GM10266 (cell line): ENCODE measurements around the gene SHC3.

Experiments used
- DNase-seq: peaks from one replicate; pipeline ENCODE4 v3.0.0; 2012; ENCODE audit errors: extremely low spot score
- TF ChIP-seq, protein P1 (sequence below): IDR thresholded peaks from 2 replicates; pipeline ENCODE4 v1.5.1; 2012; ENCODE audit warnings: mild to moderate bottlenecking, low read depth; ENCODE audit not compliant: control insufficient read depth, insufficient read depth; ENCODE audit errors: missing control alignments

SHC3 gene

DNA sequence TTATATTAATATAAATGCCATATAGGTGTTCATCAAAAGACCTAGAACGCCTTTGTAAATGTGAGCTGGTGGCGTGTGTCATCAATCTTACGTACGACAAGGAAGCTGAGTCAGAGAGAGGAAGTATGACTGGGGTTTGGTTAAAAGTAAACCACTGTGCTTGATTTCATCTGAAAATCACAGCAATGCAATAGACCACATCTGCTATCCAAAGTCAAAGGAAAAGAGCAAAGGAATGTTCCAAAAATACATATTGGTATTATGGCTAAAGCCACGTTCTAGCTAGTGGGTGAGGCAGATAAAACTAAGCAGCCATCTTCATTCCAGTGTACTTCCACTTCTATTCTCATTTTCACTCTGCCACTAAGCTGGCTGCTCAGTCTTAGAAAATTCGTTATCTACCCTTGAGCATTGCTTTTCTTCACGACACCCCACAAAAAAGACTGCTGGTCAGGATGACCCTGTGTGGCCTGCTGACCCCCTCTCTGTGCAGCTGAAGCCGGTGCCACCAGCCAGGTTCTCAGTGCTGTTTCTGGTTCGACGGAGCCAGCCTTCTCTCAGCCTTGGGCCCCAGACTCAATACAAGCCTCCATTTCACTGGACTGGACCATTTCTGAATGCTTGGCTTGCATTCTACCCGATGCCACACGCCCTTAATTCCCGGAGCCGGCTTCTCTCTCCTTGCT, 23.8 kb downstream of the SHC3 start:
- TF ChIP-seq, protein P1, sequence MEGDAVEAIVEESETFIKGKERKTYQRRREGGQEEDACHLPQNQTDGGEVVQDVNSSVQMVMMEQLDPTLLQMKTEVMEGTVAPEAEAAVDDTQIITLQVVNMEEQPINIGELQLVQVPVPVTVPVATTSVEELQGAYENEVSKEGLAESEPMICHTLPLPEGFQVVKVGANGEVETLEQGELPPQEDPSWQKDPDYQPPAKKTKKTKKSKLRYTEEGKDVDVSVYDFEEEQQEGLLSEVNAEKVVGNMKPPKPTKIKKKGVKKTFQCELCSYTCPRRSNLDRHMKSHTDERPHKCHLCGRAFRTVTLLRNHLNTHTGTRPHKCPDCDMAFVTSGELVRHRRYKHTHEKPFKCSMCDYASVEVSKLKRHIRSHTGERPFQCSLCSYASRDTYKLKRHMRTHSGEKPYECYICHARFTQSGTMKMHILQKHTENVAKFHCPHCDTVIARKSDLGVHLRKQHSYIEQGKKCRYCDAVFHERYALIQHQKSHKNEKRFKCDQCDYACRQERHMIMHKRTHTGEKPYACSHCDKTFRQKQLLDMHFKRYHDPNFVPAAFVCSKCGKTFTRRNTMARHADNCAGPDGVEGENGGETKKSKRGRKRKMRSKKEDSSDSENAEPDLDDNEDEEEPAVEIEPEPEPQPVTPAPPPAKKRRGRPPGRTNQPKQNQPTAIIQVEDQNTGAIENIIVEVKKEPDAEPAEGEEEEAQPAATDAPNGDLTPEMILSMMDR = no peak
- DNase-seq = no peak

- DNase-seq = no peak
- TF ChIP-seq, protein P1 = no peak
Measured at GRCh38 chr9:89154218-89154617, 24.4 kb downstream of the SHC3 start.

DNA sequence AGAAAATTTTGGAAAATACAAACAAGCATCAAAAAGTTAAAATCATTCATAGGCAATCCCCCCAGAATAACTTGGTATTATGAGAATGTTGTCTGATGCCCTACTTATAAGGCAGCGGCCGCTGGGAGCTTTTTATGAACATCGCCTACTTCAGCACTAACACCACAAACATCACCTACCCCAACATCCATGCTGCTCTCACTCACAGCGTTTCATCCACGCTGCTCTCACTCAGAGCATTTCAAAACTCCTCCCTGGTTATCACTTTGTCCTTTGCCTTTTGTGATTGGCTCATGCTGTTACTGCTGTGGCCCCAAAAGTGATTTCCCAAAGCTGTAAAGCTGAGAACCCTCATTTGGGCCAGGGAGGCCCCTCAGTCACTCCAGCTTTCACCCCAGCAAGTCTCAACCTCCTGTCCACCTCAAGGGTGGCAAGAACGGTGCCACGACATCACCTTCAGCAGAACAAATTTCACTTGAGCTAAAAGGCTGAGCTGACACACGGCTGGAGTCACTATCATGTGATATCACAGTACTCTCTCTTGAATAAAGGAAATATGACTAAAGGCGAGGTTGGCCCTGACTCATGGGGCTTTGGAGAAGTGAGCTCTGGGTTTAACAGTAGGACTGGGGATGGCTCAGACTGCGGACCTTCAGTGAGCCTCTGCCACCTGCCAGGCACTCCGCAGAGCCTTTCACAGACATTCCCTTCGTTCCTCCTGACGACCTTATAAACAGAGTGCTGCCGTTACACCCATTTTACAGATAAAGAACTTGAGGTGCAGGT, 25.2 kb downstream of the SHC3 start:
- TF ChIP-seq, protein P1 = no peak
- DNase-seq = no peak

- TF ChIP-seq, protein P1 = no peak
- no peak for DNase-seq
Measured at GRCh38 chr9:89149726-89150125, 28.9 kb downstream of the SHC3 start.

DNA sequence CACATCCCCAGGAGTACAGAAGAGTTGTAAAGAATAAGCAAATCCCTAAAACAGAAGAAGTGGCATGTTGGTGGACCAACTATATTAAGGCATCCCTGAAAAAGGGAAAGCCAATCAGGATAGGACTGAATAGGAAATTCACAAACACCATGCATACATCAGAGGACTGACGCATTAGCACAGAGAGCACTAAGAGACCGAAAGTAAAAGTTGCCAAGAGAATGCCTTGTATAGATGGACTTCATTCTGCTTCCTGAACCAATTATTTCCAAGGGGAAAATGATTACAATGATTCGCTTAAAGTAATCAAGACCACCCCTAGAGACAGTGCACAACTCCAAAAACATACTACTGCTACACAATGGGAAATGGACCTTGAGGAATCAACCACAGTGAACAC, 33.5 kb downstream of the SHC3 start:
- TF ChIP-seq, protein P1 = no peak
- no peak for DNase-seq

DNA sequence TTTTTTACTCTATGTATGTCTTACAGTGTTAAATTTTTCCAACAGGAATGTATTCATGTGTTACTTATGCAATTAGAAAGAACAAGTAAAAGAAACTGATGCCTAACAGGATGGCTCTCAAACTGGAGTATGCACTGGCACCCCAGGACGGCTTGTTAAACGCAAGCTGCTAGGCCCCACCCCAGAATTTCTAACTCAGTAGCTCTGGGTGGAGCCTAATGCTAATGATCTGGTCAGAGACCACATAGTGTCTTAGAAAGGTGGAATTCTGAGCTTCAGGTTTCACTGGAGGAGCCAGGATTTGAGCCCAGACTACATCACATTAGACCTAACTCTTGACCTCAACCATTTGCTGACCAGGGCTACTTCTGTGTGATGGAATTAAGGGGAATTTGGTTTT, 34.4 kb downstream of the SHC3 start:
- TF ChIP-seq, protein P1 = no peak
- DNase-seq = no peak

GRCh38 chr9:89143266-89143665, 35.4 kb downstream of the SHC3 start:
- TF ChIP-seq, protein P1 = no peak
- DNase-seq = no peak
